ENCODE results near the gene PRKCB.

- TF ChIP-seq CTCF (IDR thresholded peaks at IDR 0.05 in 2 of 3, conservative IDR thresholded peaks at IDR 0.05 in 1 of 3; ENCODE audit: borderline replicate concordance in 1 of 3, insufficient read depth in 1 of 3, low read depth in 2 of 3, low read length in 2 of 3) (no peak), EZH2 (IDR thresholded peaks at IDR 0.05) (no peak), ELF1 (IDR thresholded peaks at IDR 0.05; ENCODE audit: borderline replicate concordance, low read depth) (no peak), POLR2A (IDR thresholded peaks at IDR 0.05; ENCODE audit: borderline replicate concordance, extremely low read depth, insufficient read depth, insufficient read length) (no peak), MAX (IDR thresholded peaks at IDR 0.05) (no peak), ZBTB33 (IDR thresholded peaks at IDR 0.05; ENCODE audit: extremely low read depth, insufficient replicate concordance, low read length) (no peak), POLR2AphosphoS5 (IDR thresholded peaks at IDR 0.05; ENCODE audit: low read depth, low read length) (no peak)
These were observed 2.9 kb upstream of the PRKCB start for GRCh38 chr16:23832882-23833281.

All from HCT116 (cell line).